HS-5 (cell line): Measurements from ENCODE around the gene PARL.
"Not testable (repeated sequence)": the region's sequence is repeated elsewhere in the genome, so short reads cannot be mapped to it uniquely, and the experiment has no call there.

Experiments used
- DNase-seq: peaks from one replicate; pipeline ENCODE4 v3.0.0-alpha.2; 2012; ENCODE audit warnings: low read depth

Gene PARL

DNA sequence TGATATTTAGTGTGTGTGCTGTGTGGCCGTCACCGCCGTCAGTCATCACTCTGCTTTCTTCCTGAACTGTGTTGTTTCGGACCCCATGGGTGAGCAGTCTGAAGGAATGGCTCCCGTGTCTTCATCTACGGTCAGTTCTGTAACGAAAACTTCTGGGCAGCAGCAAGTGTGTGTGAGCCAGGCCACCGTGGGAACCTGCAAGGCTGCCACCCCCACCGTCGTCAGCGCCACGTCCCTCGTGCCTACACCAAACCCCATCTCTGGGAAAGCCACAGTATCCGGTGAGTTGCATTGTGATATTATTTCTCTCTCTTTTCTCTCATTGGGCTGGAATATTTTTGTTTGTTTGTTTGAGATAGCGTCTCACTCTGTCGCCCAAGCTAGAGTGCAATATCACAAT, 94.0 kb downstream of the PARL start:
- DNase-seq, result no peak

DNA sequence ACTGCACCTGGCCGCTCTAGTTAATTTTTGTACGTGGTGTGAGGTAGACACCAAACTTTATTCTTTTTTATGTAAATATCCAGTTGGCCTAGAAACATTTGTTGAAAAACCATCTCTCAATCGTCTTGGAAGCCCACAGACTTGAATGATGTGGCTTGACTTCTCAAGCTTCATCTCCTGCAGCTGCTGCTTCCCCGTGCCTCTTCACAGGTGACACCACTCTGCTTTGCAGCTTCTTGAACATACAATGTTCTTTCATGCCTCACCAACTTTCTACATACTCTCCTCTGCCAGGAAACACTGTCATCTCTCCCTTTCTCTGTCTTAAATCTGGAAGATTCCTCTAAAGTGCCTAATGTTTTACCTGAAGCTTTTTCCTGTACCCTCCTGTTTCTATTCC, 94.9 kb downstream of the PARL start:
- DNase-seq, result no peak

DNA sequence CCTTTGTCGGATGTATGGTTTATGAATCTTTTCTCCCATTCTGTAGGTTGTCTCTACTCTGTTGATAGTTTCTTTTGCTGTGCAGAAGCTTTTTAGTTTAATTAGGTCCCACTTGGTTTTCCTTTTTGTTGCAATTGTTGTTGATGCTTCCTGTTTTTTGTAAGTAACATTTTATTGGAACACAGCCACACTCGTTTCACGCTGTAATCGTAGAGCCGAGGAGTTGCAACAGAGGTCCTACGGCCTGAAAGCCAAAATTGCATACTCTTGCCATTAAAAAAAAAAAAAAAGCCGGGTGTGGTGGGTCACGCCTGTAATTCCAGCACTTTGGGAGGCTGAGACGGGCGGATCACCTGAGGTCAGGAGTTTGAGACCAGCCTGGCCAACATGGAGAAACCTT, 100.2 kb downstream of the PARL start:
- DNase-seq, result not testable (repeated sequence)

DNA sequence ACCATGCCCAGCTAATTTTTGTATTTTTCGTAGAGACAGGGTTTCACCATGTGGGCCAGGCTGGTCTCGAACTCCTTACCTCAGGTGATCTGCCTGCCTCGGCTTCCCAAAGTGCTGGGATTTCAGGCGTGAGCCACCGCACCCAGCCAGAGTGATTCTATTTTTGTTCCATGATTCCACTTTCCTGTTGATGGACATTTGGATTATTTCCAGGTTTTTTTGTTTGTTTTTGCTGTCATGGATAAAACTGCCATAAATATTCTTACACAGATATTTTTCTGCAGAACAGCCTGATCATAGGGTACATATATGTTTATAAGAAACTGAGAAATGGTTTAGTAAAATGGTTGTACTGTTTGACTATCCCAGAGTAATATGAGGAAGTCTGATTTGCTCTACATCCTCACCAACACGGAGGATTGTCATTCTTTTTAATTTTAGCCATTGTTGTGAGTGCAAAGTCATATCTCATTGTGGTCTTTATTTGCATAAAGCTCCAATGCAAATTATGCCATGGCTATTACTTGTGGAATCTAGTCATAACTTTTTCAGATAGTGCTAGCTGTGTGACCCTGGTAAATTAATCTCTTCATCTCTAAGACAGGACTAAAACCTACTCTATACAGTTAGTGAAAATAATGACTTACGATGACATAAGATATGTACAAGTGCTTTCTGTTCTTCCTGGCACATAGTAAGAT, 102.0 kb downstream of the PARL start:
- DNase-seq, result no peak

DNA sequence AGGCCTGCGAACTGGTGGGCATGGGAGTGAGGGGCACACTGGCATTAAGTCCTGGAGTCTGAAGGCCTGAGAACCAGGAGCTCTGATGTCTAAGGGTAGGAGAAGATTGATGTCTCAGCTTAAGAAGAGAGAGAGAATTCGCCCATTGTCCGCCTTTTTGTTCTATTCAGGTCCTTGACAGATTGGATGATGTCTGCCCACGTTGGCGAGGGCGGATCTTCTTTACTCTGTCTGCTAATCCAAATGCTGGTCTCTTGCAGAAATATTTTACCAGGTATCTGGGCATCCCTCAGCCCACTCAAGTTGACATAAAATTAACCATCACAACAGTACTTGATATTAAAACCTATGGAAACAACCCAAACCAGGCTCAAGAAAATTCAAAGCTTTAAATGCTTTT, 103.4 kb downstream of the PARL start:
- DNase-seq, result no peak

DNA sequence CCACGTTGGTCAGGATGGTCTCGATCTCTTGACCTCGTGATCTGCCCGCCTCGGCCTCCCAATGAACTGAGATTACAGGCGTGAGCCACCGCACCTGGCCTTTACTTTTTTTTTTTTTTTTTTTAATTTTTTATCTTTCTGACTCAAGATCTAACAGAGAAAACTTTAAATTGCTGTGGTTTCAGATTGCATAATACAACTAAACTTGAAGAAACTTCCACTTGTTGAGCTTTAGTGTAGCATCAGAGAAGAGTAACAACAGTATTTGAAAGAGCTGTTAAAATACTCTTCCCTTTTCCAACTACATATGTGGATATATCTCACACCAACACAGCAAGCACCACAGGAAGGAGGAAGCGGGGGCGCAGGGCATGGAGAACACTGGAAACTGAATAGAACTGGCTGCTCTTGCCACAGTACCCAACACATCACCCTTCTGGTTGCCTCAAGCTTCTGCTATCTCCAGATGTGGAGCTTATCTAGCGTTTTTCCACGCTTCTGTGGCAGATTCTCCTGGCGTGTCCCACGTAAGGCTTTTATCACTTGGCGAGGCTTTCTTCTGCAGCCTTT, 104.7 kb downstream of the PARL start:
- DNase-seq, result no peak
